ENCODE measurements around the gene LRRTM4.
"Not testable (repeated sequence)": the region's sequence is repeated elsewhere in the genome, so short reads cannot be mapped to it uniquely, and the experiment has no call there.

LRRTM4 gene

GRCh38 chr2:76826691-76827090 is 695.5 kb downstream of the LRRTM4 start:
- no peak overlapping the region for H3K27ac Mint-ChIP-seq

GRCh38 chr2:76825140-76825970 is 696.8 kb downstream of the LRRTM4 start:
- H3K27me3 Mint-ChIP-seq (ENCODE audit: low read depth): no peaks in the 10 kb centered on the region
- H3K4me1 Mint-ChIP-seq (ENCODE audit: low read depth): no peaks in the 10 kb centered on the region
- H3K9me3 Mint-ChIP-seq: peaks cover 26% of the 10 kb centered on the region
- no peaks in the 10 kb centered on the region for H3K36me3 Mint-ChIP-seq (ENCODE audit: low read depth)
- no peak overlapping the region for H3K27ac Mint-ChIP-seq
- H3K4me3 Mint-ChIP-seq: no peak overlapping the region
- DNase-seq (ENCODE audit: low spot score): no peak

More at GRCh38 chr2:76826691-76827090, 695.5 kb downstream of the LRRTM4 start:
- Mint-ChIP-seq H3K27me3 (ENCODE audit: low read depth) (no peaks in the 10 kb centered on the region), H3K36me3 (ENCODE audit: low read depth) (no peaks in the 10 kb centered on the region), H3K9me3 (peaks cover 32% of the 10 kb centered on the region), H3K4me1 (ENCODE audit: low read depth) (no peaks in the 10 kb centered on the region), H3K4me3 (no peak overlapping the region)
- no peak for DNase-seq (ENCODE audit: low spot score)

- H3K9me3 Mint-ChIP-seq: peaks cover 31% of the 10 kb centered on the region
- H3K27ac Mint-ChIP-seq: no peak overlapping the region
- H3K36me3 Mint-ChIP-seq (ENCODE audit: low read depth): no peaks in the 10 kb centered on the region
These were observed 700.4 kb downstream of the LRRTM4 start for GRCh38 chr2:76821731-76822130.

DNA sequence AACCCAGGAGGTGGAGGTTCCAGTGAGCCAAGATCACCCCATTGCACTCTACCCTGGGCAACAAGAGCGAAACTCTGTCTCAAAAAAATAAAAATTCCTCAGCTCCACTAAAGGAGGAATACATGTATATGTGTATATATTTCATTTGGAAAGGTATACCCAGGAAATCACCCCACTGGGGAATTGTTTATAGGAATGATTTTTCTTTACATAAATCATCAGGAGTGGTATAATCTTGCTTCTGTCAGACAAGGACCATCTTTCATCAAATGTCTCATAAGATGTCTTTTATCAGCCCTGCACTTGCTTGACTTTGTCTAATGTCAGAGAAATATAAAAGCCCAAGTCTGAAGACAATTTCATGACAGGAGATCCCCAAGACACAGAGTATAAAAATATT is 709.1 kb downstream of the LRRTM4 start:
- Mint-ChIP-seq H3K4me1 (ENCODE audit: low read depth) (no peaks in the 10 kb centered on the region), H3K27me3 (ENCODE audit: low read depth) (no peaks in the 10 kb centered on the region), H3K36me3 (ENCODE audit: low read depth) (no peaks in the 10 kb centered on the region), H3K4me3 (no peak overlapping the region), H3K27ac (no peak overlapping the region), H3K9me3 (peaks cover 17% of the 10 kb centered on the region)
- no peak for DNase-seq (ENCODE audit: low spot score)

More at GRCh38 chr2:76821731-76822130, 700.4 kb downstream of the LRRTM4 start:
- H3K27me3 Mint-ChIP-seq (ENCODE audit: low read depth): no peaks in the 10 kb centered on the region
- H3K4me3 Mint-ChIP-seq: no peak overlapping the region
- no peak for DNase-seq (ENCODE audit: low spot score)
- no peaks in the 10 kb centered on the region for H3K4me1 Mint-ChIP-seq (ENCODE audit: low read depth)

DNA sequence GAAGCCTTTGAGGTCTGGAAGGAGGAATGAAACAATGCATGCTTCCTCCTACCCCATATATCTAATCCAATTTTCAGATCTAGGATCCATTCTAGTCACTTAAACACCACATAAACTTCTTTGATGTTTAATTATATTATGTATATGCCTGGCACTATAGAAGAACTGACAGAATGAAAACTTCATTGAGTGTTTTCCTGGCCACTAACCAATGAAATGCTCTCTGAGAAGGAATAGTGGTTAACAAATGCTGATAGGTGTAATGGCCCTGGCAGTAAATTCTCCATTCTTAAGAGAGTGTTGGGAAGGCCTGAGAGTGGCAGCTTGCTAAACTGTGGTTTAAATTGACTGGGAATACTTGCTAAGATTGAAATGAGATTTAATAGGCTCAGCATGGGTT is 710.0 kb downstream of the LRRTM4 start:
- no peak overlapping the region for H3K27ac Mint-ChIP-seq
- H3K9me3 Mint-ChIP-seq: peaks cover 23% of the 10 kb centered on the region
- H3K4me3 Mint-ChIP-seq: no peak overlapping the region

DNA sequence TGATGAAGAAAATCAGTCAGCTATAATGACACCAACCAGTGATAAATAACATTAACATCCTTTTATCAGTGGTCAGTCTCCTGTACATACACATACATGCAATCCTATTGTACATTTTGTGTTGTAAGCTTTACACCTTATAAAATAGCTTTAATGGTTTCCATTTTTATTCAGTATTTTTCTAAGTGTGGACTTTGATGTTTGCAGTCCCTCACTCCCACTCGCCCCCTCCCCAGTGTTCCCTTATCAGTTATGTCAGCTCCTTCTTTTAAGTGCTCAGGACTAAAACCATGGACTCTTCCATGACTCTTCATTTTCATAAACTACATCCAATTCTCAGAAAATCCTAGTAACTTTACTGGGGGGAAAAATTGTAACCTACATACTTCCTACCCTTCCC is 713.0 kb downstream of the LRRTM4 start:
- peaks cover 29% of the 10 kb centered on the region for H3K9me3 Mint-ChIP-seq
- no peak overlapping the region for H3K27ac Mint-ChIP-seq
- no peak overlapping the region for H3K4me3 Mint-ChIP-seq
- no peaks in the 10 kb centered on the region for H3K27me3 Mint-ChIP-seq (ENCODE audit: low read depth)
- no peak for DNase-seq (ENCODE audit: low spot score)
- no peaks in the 10 kb centered on the region for H3K36me3 Mint-ChIP-seq (ENCODE audit: low read depth)
- no peaks in the 10 kb centered on the region for H3K4me1 Mint-ChIP-seq (ENCODE audit: low read depth)

More for the DNA sequence above, 710.0 kb downstream of the LRRTM4 start:
- DNase-seq (ENCODE audit: low spot score): no peak
- Mint-ChIP-seq H3K27me3 (ENCODE audit: low read depth) (no peaks in the 10 kb centered on the region), H3K4me1 (ENCODE audit: low read depth) (no peaks in the 10 kb centered on the region), H3K36me3 (ENCODE audit: low read depth) (no peaks in the 10 kb centered on the region)

DNA sequence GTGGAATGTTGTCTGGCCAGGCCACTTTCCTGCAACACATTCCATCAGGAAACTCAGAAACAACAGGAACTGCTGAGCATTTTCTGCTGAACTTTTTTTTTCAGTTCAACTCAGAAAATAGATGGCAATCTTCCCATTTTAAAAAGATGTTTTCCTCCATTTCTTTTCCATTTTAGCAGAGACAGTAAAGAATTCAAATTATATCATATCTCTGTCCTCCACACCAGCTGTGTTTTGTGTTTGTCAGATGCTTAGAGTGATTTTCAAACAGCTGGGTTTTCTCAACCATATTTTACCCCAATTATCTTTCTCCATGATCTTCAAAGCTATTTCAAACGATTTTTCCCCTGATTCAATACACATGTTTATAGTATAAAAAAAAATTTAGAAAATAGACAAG is 713.4 kb downstream of the LRRTM4 start:
- H3K27ac Mint-ChIP-seq: no peak overlapping the region

DNA sequence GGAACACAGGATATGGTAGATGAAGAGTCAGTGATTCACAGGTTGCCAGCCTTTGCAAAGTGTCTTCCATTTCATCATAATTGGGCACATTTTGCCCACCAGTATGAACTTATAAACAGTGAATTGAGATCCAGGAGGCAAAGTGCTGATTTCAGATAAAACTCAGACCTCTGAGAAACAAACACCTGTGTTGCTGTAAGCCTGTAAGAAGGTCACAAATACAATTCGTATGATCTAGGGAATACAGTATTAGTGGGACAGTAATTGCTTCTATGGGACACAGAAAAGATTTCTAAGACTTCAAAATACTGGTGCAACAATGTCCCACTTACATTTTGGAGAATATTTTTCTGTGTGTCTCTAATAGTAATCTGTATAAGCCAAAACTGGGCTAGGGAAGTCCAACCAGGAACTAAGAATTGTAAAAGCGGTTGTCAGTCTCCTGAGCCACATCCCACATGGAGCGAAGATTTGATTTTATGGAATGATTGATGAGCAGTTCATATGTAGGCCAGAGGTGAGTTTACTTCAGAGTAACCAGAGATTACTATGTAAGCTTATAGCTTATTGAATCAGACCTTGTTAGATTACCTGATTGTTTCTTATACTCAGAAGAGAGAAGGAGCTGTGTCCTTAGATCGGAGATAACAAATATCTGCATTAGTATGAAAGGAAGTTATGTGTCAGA is 728.4 kb downstream of the LRRTM4 start:
- Mint-ChIP-seq H3K4me1 (ENCODE audit: low read depth) (no peaks in the 10 kb centered on the region), H3K9me3 (peaks cover 33% of the 10 kb centered on the region), H3K27ac (no peak overlapping the region), H3K4me3 (no peak overlapping the region), H3K27me3 (ENCODE audit: low read depth) (no peaks in the 10 kb centered on the region), H3K36me3 (ENCODE audit: low read depth) (no peaks in the 10 kb centered on the region)
- DNase-seq (ENCODE audit: low spot score): no peak

More for the DNA sequence above, 713.4 kb downstream of the LRRTM4 start:
- H3K4me1 Mint-ChIP-seq (ENCODE audit: low read depth): no peaks in the 10 kb centered on the region
- no peak for DNase-seq (ENCODE audit: low spot score)
- H3K4me3 Mint-ChIP-seq: no peak overlapping the region
- peaks cover 27% of the 10 kb centered on the region for H3K9me3 Mint-ChIP-seq
- H3K36me3 Mint-ChIP-seq (ENCODE audit: low read depth): no peaks in the 10 kb centered on the region
- no peaks in the 10 kb centered on the region for H3K27me3 Mint-ChIP-seq (ENCODE audit: low read depth)

GRCh38 chr2:76781313-76781712 is 740.9 kb downstream of the LRRTM4 start:
- H3K4me3 Mint-ChIP-seq; DNase-seq (ENCODE audit: low spot score); H3K36me3 Mint-ChIP-seq (ENCODE audit: low read depth); H3K27ac Mint-ChIP-seq; H3K27me3 Mint-ChIP-seq (ENCODE audit: low read depth); H3K4me1 Mint-ChIP-seq (ENCODE audit: low read depth): not testable (repeated sequence)
- H3K9me3 Mint-ChIP-seq: peaks cover 19% of the 10 kb centered on the region

GRCh38 chr2:76763276-76763675 is 758.9 kb downstream of the LRRTM4 start:
- H3K9me3 Mint-ChIP-seq: peaks cover 53% of the 10 kb centered on the region
- H3K36me3 Mint-ChIP-seq (ENCODE audit: low read depth): no peaks in the 10 kb centered on the region
- DNase-seq (ENCODE audit: low spot score): no peak
- no peaks in the 10 kb centered on the region for H3K27me3 Mint-ChIP-seq (ENCODE audit: low read depth)
- H3K4me3 Mint-ChIP-seq: no peak overlapping the region
- no peak overlapping the region for H3K27ac Mint-ChIP-seq
- no peaks in the 10 kb centered on the region for H3K4me1 Mint-ChIP-seq (ENCODE audit: low read depth)

GRCh38 chr2:76760367-76760704 is 761.8 kb downstream of the LRRTM4 start:
- no peak overlapping the region for H3K27ac Mint-ChIP-seq
- no peaks in the 10 kb centered on the region for H3K4me1 Mint-ChIP-seq (ENCODE audit: low read depth)
- no peaks in the 10 kb centered on the region for H3K27me3 Mint-ChIP-seq (ENCODE audit: low read depth)
- no peak for DNase-seq (ENCODE audit: low spot score)
- H3K9me3 Mint-ChIP-seq: peaks cover 53% of the 10 kb centered on the region
- H3K36me3 Mint-ChIP-seq (ENCODE audit: low read depth): no peaks in the 10 kb centered on the region
- no peak overlapping the region for H3K4me3 Mint-ChIP-seq

DNA sequence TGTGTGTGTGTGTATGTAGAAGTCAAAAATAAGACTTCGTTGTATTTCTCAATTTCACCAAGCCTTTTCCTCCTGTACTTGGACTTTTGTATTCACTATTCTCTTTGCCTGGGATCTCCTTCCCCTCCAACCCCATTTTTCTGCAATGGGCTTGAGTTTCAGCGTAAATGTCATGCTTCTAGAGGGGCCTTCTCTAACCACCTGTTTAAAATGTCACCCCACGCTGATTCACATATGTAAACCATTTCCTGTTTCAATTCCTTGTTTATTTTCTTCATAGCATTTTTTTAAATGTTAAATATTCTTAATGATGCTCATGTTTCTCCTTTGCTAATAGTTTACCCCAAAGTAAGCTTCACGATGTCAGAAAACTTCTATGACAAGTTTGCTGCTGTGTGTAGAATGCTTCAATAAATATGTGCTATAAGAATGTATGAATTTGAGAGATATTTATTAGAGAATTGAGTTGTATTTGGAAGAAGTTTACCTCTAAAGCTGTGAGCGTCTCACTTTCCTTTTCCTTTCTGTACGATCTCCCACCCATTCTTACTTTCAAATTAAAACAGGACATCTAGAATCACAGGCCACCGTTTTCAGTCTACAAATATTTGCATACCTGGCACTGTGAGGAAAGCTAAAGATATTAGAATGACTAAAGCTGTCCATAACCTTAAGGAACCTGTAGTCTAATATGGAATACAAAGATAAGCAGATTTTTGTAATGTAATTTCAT is 762.4 kb downstream of the LRRTM4 start:
- DNase-seq (ENCODE audit: low spot score): no peak
- H3K36me3 Mint-ChIP-seq (ENCODE audit: low read depth): no peaks in the 10 kb centered on the region
- no peak overlapping the region for H3K4me3 Mint-ChIP-seq
- H3K9me3 Mint-ChIP-seq: peaks cover 50% of the 10 kb centered on the region
- H3K27ac Mint-ChIP-seq: no peak overlapping the region
- H3K27me3 Mint-ChIP-seq (ENCODE audit: low read depth): no peaks in the 10 kb centered on the region
- no peaks in the 10 kb centered on the region for H3K4me1 Mint-ChIP-seq (ENCODE audit: low read depth)

GRCh38 chr2:76752506-76752905 is 769.7 kb downstream of the LRRTM4 start:
- Mint-ChIP-seq H3K27me3 (ENCODE audit: low read depth) (no peaks in the 10 kb centered on the region), H3K36me3 (ENCODE audit: low read depth) (no peaks in the 10 kb centered on the region), H3K4me3 (no peak overlapping the region), H3K4me1 (ENCODE audit: low read depth) (no peaks in the 10 kb centered on the region), H3K27ac (no peak overlapping the region), H3K9me3 (peaks cover 29% of the 10 kb centered on the region)
- no peak for DNase-seq (ENCODE audit: low spot score)

DNA sequence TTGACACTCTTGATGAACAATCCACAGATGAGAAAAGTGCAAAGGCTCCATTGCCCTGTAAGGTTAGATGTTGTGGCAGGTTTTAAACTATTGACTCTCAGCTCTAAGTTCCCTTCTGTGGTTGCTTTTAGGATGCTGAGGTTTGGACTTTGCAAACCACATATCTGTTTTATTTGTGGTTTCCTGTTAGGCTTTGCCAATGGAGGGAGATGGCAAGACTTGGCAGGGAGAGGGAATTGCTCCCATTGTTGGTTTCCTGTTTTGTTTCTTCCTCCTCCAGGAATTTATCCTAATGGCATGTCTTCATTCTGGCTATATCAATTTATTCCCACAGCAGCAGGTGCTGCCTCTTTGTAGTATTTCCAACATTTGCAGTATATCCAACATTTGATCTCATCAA is 772.3 kb downstream of the LRRTM4 start:
- Mint-ChIP-seq H3K9me3 (peaks cover 19% of the 10 kb centered on the region), H3K27ac (no peak overlapping the region), H3K36me3 (ENCODE audit: low read depth) (no peaks in the 10 kb centered on the region), H3K4me1 (ENCODE audit: low read depth) (no peaks in the 10 kb centered on the region), H3K27me3 (ENCODE audit: low read depth) (no peaks in the 10 kb centered on the region), H3K4me3 (no peak overlapping the region)
- DNase-seq (ENCODE audit: low spot score): no peak
